CMK (cell line): ENCODE measurements around the gene GPATCH2.
"Not testable (repeated sequence)": the region's sequence is repeated elsewhere in the genome, so short reads cannot be mapped to it uniquely, and the experiment has no call there.

Experiments
- DNase-seq: peaks from one replicate; pipeline ENCODE4 v3.0.0-alpha.2; 2010; ENCODE audit warnings: low read depth

GPATCH2 gene

GRCh38 chr1:217630711-217631591 lies at the start of gene GPATCH2, which contains the start of gene SPATA17:
Gene GPATCH2, minus strand, starts transcription at chr1:217631090. Its CDS starts 119 bp downstream, at chr1:217630971.
Gene SPATA17, plus strand, starts transcription at chr1:217631344. Its CDS starts 35 bp downstream, at chr1:217631379.
- DNase-seq = peak; percentile 61

- no peak for DNase-seq
Measured at GRCh38 chr1:217674028-217674729, 43.3 kb upstream of the GPATCH2 start.

GRCh38 chr1:217673387-217673786 lies 42.5 kb upstream of the GPATCH2 start:
- DNase-seq = no peak

- DNase-seq = no peak
Measured at GRCh38 chr1:217668351-217668940, 37.6 kb upstream of the GPATCH2 start.

GRCh38 chr1:217661407-217661806 lies 30.5 kb upstream of the GPATCH2 start:
- DNase-seq = no peak

GRCh38 chr1:217660353-217661062 lies 29.6 kb upstream of the GPATCH2 start:
- DNase-seq = no peak

- DNase-seq = no peak
Measured at GRCh38 chr1:217650674-217651073, 19.8 kb upstream of the GPATCH2 start.

- no peak for DNase-seq
Measured at GRCh38 chr1:217647791-217648190, 16.9 kb upstream of the GPATCH2 start.

- no peak for DNase-seq
Measured at GRCh38 chr1:217642455-217642854, 11.6 kb upstream of the GPATCH2 start.

- no peak for DNase-seq
Measured at GRCh38 chr1:217627431-217627830, 3.5 kb downstream of the GPATCH2 start.

- no peak for DNase-seq
Measured at GRCh38 chr1:217626321-217626720, 4.6 kb downstream of the GPATCH2 start.

GRCh38 chr1:217622042-217622441 lies 8.8 kb downstream of the GPATCH2 start:
- DNase-seq = no peak

GRCh38 chr1:217620814-217621213 lies 10.1 kb downstream of the GPATCH2 start:
- DNase-seq = no peak

GRCh38 chr1:217617126-217617525 lies 13.8 kb downstream of the GPATCH2 start:
- no peak for DNase-seq

GRCh38 chr1:217614200-217614712 lies 16.6 kb downstream of the GPATCH2 start:
- DNase-seq = no peak

- DNase-seq = no peak
Measured at GRCh38 chr1:217605390-217605789, 25.5 kb downstream of the GPATCH2 start.

GRCh38 chr1:217602380-217602779 lies 28.5 kb downstream of the GPATCH2 start:
- no peak for DNase-seq

GRCh38 chr1:217599154-217599553 lies 31.7 kb downstream of the GPATCH2 start:
- DNase-seq = no peak

- no peak for DNase-seq
Measured at GRCh38 chr1:217590598-217590997, 40.3 kb downstream of the GPATCH2 start.

GRCh38 chr1:217586586-217586985 lies 44.3 kb downstream of the GPATCH2 start:
- no peak for DNase-seq

GRCh38 chr1:217585577-217585976 lies 45.3 kb downstream of the GPATCH2 start:
- no peak for DNase-seq

GRCh38 chr1:217584286-217584811 lies 46.5 kb downstream of the GPATCH2 start:
- not testable (repeated sequence) for DNase-seq
